Ureter (tissue), 1 donor: ENCODE results near the gene ACRBP. TPM values are rescaled to one million over a fixed set of nuclear protein-coding genes. Genes with fewer than 3 reads are reported as not detected.

Experiments used
- total RNA-seq: library from RNA; stranded (reverse); gene quantifications from one replicate; pipeline ENCODE4 v1.2.4, GENCODE V29; 2023
- donor health status: DM: yes; HTN: yes; CAD: no.

The ACRBP gene
- total RNA-seq, 1 donor from 2014 or later, result 2.3 TPM

Other genes starting within 250 kb of the ACRBP start
- 2.6 TPM for gene CD27, start 202.5 kb downstream of the ACRBP start, total RNA-seq
- gene TAPBPL, start 195.4 kb downstream of the ACRBP start, total RNA-seq, result 52.3 TPM
- 16.0 TPM for gene VAMP1, start 176.8 kb downstream of the ACRBP start, total RNA-seq
- 150 TPM for gene MRPL51, start 154.2 kb downstream of the ACRBP start, total RNA-seq
- gene NCAPD2, start 153.3 kb downstream of the ACRBP start, total RNA-seq, result 24.0 TPM
- 2,120 TPM for gene GAPDH, start 112.9 kb downstream of the ACRBP start, total RNA-seq
- 13.7 TPM for gene IFFO1, start 91.4 kb downstream of the ACRBP start, total RNA-seq
- gene NOP2, start 79.1 kb downstream of the ACRBP start, total RNA-seq, result 51.7 TPM
- 232 TPM for gene CHD4, start 40.1 kb downstream of the ACRBP start, total RNA-seq
- 13.6 TPM for gene LPAR5, start 11.5 kb downstream of the ACRBP start, total RNA-seq
- gene ING4, start 15.7 kb upstream of the ACRBP start, total RNA-seq, result 39.3 TPM
- 63.4 TPM for gene ZNF384, start 41.9 kb upstream of the ACRBP start, total RNA-seq
- 2.6 TPM for gene PIANP, start 53.4 kb upstream of the ACRBP start, total RNA-seq
- gene COPS7A, start 76.6 kb upstream of the ACRBP start, total RNA-seq, result 77.9 TPM
- gene MLF2, start 105.7 kb upstream of the ACRBP start, total RNA-seq, result 139 TPM
- 288 TPM for gene PTMS, start 118.9 kb upstream of the ACRBP start, total RNA-seq
- gene LAG3, start 125.1 kb upstream of the ACRBP start, total RNA-seq, result 2.3 TPM
- 18.0 TPM for gene CD4, start 142.1 kb upstream of the ACRBP start, total RNA-seq
- gene GPR162, start 174.4 kb upstream of the ACRBP start, total RNA-seq, result 2.5 TPM
- 27.9 TPM for gene P3H3, start 181.0 kb upstream of the ACRBP start, total RNA-seq
- 4.5 TPM for gene GNB3, start 193.5 kb upstream of the ACRBP start, total RNA-seq
- 1.4 TPM for gene CDCA3, start 203.9 kb upstream of the ACRBP start, total RNA-seq
- 106 TPM for gene USP5, start 204.7 kb upstream of the ACRBP start, total RNA-seq
- 418 TPM for gene TPI1, start 220.1 kb upstream of the ACRBP start, total RNA-seq
- gene SPSB2, start 225.9 kb upstream of the ACRBP start, total RNA-seq, result 9.9 TPM